Thyroid gland (tissue), 4 donors: ENCODE measurements around the gene PPM1H. TPM values are rescaled to one million over a fixed set of nuclear protein-coding genes. Genes with fewer than 3 reads are reported as not detected.

ENCODE experiments used
- DNase-seq, 2 donors: peaks; one replicate each; pipeline ENCODE4 v3.0.0-alpha.2; 2019
- H3K27ac ChIP-seq, 3 donors: fragments of 200-600 bp; sonication (generic); 1 replicate in 2 of 3; 2 replicates in 1 of 3; pipeline ENCODE4 v1.5.1; 2016 to 2019; ENCODE audit warnings: mild to moderate bottlenecking in 1 of 3, moderate library complexity in 1 of 3
- H3K27me3 ChIP-seq: fragments of 200-600 bp; sonication (generic); one replicate; pipeline ENCODE4 v1.5.1; 2019
- H3K36me3 ChIP-seq, 2 donors: fragments of 200-600 bp; sonication (generic); one replicate each; pipeline ENCODE4 v1.5.1; 2016 to 2019
- H3K4me1 ChIP-seq, 2 donors: fragments of 200-600 bp; sonication (generic); one replicate each; pipeline ENCODE4 v1.5.1; 2017 to 2019
- H3K4me3 ChIP-seq, 3 donors: fragments of 200-600 bp; sonication (generic); replicated peaks in 1 of 3; 1 replicate in 2 of 3; 2 replicates in 1 of 3; pipeline ENCODE4 v1.5.1; 2016; ENCODE audit warnings: mild to moderate bottlenecking in 1 of 3
- H3K9me3 ChIP-seq: fragments of 200-600 bp; sonication (generic); one replicate; pipeline ENCODE4 v1.5.1; 2017
- CTCF ChIP-seq, 6 experiments: fragments of 200-600 bp in 3 of 6; fragments of 450-650 bp in 3 of 6; sonication (generic) in 3 of 6; IDR thresholded peaks; one replicate each; pipeline ENCODE4 v1.5.1; 2016 to 2019; ENCODE audit warnings: antibody characterized with exemption in 6 of 6, mild to moderate bottlenecking in 2 of 6, inconsistent platforms in 1 of 6, moderate library complexity in 1 of 6
- POLR2A ChIP-seq, 2 donors: fragments of 450-650 bp; IDR thresholded peaks; one replicate each; pipeline ENCODE4 v1.6.1; 2017; ENCODE audit warnings: antibody characterized with exemption in 2 of 2, mild to moderate bottlenecking in 2 of 2, moderate library complexity in 1 of 2
- WGBS, 2 donors: methylation state at CpG; one replicate each; pipeline ENCODE4 v1.1.5; 2017; 5-methylcytosine and 5-hydroxymethylcytosine counted together
- intact Hi-C: fragments of 100-400 bp; cut with DNase I; formaldehyde crosslinking; loops from one replicate; pipeline ENCODE4 v1.15.1; 2023
- total RNA-seq, 4 donors: library from RNA; depleted of rRNA; stranded (reverse); fragments of >200 nt; gene quantifications; one replicate each; pipeline ENCODE4 v1.2.3, GENCODE V29; 2016

The PPM1H gene
- total RNA-seq, 4 donors from 2014 or later = 3.9 to 12.7 (median 9.0) TPM

DNA sequence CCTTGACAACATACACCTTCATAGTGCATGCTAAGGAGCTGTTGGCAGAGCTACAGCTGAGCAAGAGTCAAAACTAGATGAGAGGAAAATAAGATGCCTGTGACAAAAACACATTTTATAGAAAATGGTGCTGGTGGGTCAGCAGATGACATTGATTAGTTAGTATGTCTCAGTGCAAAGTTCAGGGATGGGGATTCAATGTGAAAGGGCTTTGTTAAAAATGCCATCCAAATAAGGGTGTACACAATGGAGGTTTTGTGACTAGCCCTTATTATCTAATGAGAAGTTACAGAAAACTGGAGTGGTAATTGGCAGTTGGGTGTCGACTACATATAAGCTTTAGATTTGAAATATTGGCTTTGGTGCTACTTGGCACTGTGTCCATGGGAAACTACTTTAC, 299.3 kb downstream of the PPM1H start:
- H3K27ac ChIP-seq = peak overlapping the region; percentile 16 to 70 (median 69)
- TF ChIP-seq POLR2A (IDR thresholded peaks at IDR 0.05) = no peak
- TF ChIP-seq CTCF (IDR thresholded peaks at IDR 0.05) = no peak
- 59 to 81% methylated on average over 1 of the region's 1 CpG for WGBS, 2 donors
- H3K27me3 ChIP-seq = no peaks in the 10 kb centered on the region
- DNase-seq = no peak
- no peaks in the 10 kb centered on the region for H3K36me3 ChIP-seq
- no peak overlapping the region for H3K4me3 ChIP-seq
- intact Hi-C loops = no loop called here
- peaks cover 24 to 43% of the 10 kb centered on the region in 2 donors for H3K4me1 ChIP-seq
- no peaks in the 10 kb centered on the region for H3K9me3 ChIP-seq

GRCh38 chr12:62632411-62632918, 302.5 kb downstream of the PPM1H start:
- WGBS, 2 donors = 17% methylated on average over 11 to 17 of the region's 22 CpGs
- Histone ChIP-seq H3K27me3 (no peaks in the 10 kb centered on the region), H3K36me3 (no peaks in the 10 kb centered on the region), H3K4me3 (peak overlapping the region in 1 of 3 donors; percentile 24), H3K4me1 (peaks cover 24 to 54% of the 10 kb centered on the region in 2 donors), H3K9me3 (no peaks in the 10 kb centered on the region), H3K27ac (peak overlapping the region; percentile 24 to 82 (median 71))
- TF ChIP-seq POLR2A (IDR thresholded peaks at IDR 0.05) (peak in 1 of 2 donors; percentile 38), CTCF (IDR thresholded peaks at IDR 0.05) (no peak)
- DNase-seq = peak; percentile 54 to 74
- intact Hi-C loops = no loop called here

DNA sequence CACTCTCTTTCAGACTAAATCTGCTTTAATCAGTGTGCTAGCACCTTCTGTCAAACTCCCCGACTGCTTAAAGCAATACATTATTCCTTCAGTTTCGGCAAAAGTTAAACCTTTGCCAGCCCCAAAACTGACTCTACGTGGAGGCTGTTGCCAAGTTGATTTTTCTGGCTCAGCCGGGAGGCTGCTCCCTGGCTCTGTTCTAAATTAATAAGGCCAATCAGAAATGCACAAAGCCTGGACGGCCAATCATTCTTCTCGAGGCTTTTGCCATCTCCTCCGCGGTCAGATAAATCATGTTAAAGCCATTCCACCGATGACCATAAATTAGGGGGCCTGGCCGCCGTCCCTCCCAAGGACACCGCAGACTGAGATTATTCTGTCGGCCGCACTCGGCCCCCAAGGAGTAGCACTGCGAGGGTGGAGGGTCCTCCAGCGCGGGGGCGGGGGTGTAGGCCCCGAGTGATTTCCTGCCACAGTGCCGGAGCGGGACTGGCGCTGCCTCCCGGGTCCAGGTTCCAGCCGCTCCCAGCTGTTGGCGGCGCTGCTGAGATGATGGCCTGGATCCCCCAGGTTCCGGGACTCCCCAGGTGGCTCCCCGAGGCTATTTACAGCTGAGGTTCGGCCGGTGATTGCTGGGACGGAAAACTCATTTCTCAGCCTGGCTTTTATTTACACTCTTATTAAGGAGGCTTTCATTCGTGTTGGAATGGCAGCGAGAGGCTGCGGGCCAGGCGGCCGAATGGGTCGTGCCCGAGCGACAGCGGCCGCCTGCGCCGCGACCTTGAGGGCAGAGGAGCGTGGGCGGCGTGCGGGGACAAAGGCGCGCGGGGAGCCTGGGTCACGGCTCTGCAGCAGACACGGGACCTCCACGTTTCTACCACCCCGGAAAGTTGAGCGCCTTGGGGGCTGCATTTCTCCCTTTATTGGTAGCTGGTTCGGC, 303.2 kb downstream of the PPM1H start:
- TF ChIP-seq POLR2A (IDR thresholded peaks at IDR 0.05) (peak in 1 of 2 donors; percentile 33), CTCF (IDR thresholded peaks at IDR 0.05) (peak in 2 of 6 experiments; percentile 10 to 30)
- no peaks in the 10 kb centered on the region for H3K9me3 ChIP-seq
- no peaks in the 10 kb centered on the region for H3K36me3 ChIP-seq
- intact Hi-C loops = no loop called here
- no peaks in the 10 kb centered on the region for H3K27me3 ChIP-seq
- WGBS, 2 donors = 28% methylated on average over 37 to 55 of the region's 58 CpGs
- peak overlapping the region; percentile 24 to 82 (median 71) for H3K27ac ChIP-seq
- peak; percentile 52 to 54 for DNase-seq
- peak overlapping the region; percentile 2 to 24 (median 9) for H3K4me3 ChIP-seq
- peaks cover 22 to 54% of the 10 kb centered on the region in 2 donors for H3K4me1 ChIP-seq

GRCh38 chr12:62629971-62630739, 304.8 kb downstream of the PPM1H start:
- 46 to 47% methylated on average over 5 of the region's 5 CpGs for WGBS, 2 donors
- intact Hi-C loops = no loop called here
- H3K9me3 ChIP-seq = no peaks in the 10 kb centered on the region

More at GRCh38 chr12:62629971-62630739, 304.8 kb downstream of the PPM1H start:
- DNase-seq = no peak
- no peak overlapping the region for H3K4me3 ChIP-seq
- peaks cover 16 to 40% of the 10 kb centered on the region in 2 donors for H3K4me1 ChIP-seq
- H3K36me3 ChIP-seq = no peaks in the 10 kb centered on the region
- TF ChIP-seq CTCF (IDR thresholded peaks at IDR 0.05) (no peak), POLR2A (IDR thresholded peaks at IDR 0.05) (no peak)
- H3K27me3 ChIP-seq = no peaks in the 10 kb centered on the region
- peak overlapping the region; percentile 6 to 71 (median 49) for H3K27ac ChIP-seq
